Spinal cord (tissue), 10 donors: ENCODE data around the gene SEPTIN2. TPM values are rescaled to one million over a fixed set of nuclear protein-coding genes. Genes with fewer than 3 reads are reported as not detected.
"Not testable (repeated sequence)": the region's sequence is repeated elsewhere in the genome, so short reads cannot be mapped to it uniquely, and the experiment has no call there.

Experiments
- DNase-seq, 6 donors: peaks; one replicate each; pipeline versions ENCODE4 v3.0.0 to v3.0.0-alpha.2; 2013 to 2015; ENCODE audit warnings: low spot score in 6 of 6, low read depth in 4 of 6
- H3K27ac ChIP-seq: one replicate; pipeline ENCODE4 v1.5.1; 2013; ENCODE audit warnings: low read depth, low read length, control low read depth
- H3K27me3 ChIP-seq: one replicate; pipeline ENCODE4 v1.6.1; 2013; ENCODE audit warnings: low read length; ENCODE audit not compliant: control insufficient read depth, insufficient read depth
- H3K36me3 ChIP-seq: one replicate; pipeline ENCODE4 v1.6.1; 2013; ENCODE audit warnings: low read length; ENCODE audit not compliant: control insufficient read depth, insufficient read depth
- H3K4me1 ChIP-seq: one replicate; pipeline ENCODE4 v1.6.1; 2013; ENCODE audit warnings: low read length; ENCODE audit not compliant: control insufficient read depth, insufficient read depth
- H3K4me3 ChIP-seq: one replicate; pipeline ENCODE4 v1.5.1; 2013; ENCODE audit warnings: low read depth, low read length, control low read depth
- H3K9me3 ChIP-seq: one replicate; pipeline ENCODE4 v1.6.1; 2013; ENCODE audit warnings: low read length; ENCODE audit not compliant: control insufficient read depth, insufficient read depth
- WGBS: methylation state at CpG from one replicate; pipeline ENCODE4 v1.1.5; 2013; ENCODE audit warnings: missing lambda C conversion rate; ENCODE audit not compliant: insufficient coverage; 5-methylcytosine and 5-hydroxymethylcytosine counted together
- polyA plus RNA-seq, 2 donors: library from polyadenylated mRNA; unstranded; fragments of 120-200 nt; gene quantifications; one replicate each; pipeline ENCODE4 v1.2.1, GENCODE V29; 2013; ENCODE audit not compliant: insufficient read length in 2 of 2
- total RNA-seq, 2 donors: library from RNA; depleted of rRNA in 1 of 2; stranded (reverse); fragments of 120-200 nt in 1 of 2; fragments of >200 nt in 1 of 2; gene quantifications; one replicate each; pipeline versions ENCODE4 v1.2.3 to v1.2.4, GENCODE V29; 2013 to 2014
- donor health status: healthy.

The SEPTIN2 gene
- total and polyA plus RNA-seq, 4 donors: 460 to 582 (median 507) TPM

- H3K27me3 ChIP-seq, H3K9me3 ChIP-seq, DNase-seq, H3K27ac ChIP-seq, H3K4me3 ChIP-seq, H3K36me3 ChIP-seq: not testable (repeated sequence)
- WGBS: 83% methylated on average over 2 of the region's 6 CpGs
- peaks cover 13% of the 10 kb centered on the region for H3K4me1 ChIP-seq
Observed at GRCh38 chr2:241318830-241319229, 3.1 kb downstream of the SEPTIN2 start.

GRCh38 chr2:241320394-241320793, 4.7 kb downstream of the SEPTIN2 start:
- H3K27ac ChIP-seq: no peak overlapping the region
- H3K27me3 ChIP-seq: no peaks in the 10 kb centered on the region
- no peaks in the 10 kb centered on the region for H3K9me3 ChIP-seq
- peaks cover 13% of the 10 kb centered on the region for H3K4me1 ChIP-seq
- WGBS: 96% methylated on average over 4 of the region's 8 CpGs
- DNase-seq: no peak
- peaks cover 3% of the 10 kb centered on the region for H3K36me3 ChIP-seq
- no peak overlapping the region for H3K4me3 ChIP-seq

- no peak overlapping the region for H3K27ac ChIP-seq
- no CpG with 5 or more reads among the region's 1 CpG for WGBS
- H3K9me3 ChIP-seq: no peaks in the 10 kb centered on the region
- peaks cover 3% of the 10 kb centered on the region for H3K36me3 ChIP-seq
- H3K4me1 ChIP-seq: peaks cover 13% of the 10 kb centered on the region
- no peaks in the 10 kb centered on the region for H3K27me3 ChIP-seq
- H3K4me3 ChIP-seq: no peak overlapping the region
- no peak for DNase-seq
Observed at GRCh38 chr2:241321033-241321432, 5.3 kb downstream of the SEPTIN2 start.

- Histone ChIP-seq H3K27ac (no peak overlapping the region), H3K36me3 (peaks cover 7% of the 10 kb centered on the region), H3K4me3 (no peak overlapping the region), H3K9me3 (no peaks in the 10 kb centered on the region), H3K27me3 (no peaks in the 10 kb centered on the region), H3K4me1 (peaks cover 13% of the 10 kb centered on the region)
- 60% methylated on average over 1 of the region's 1 CpG for WGBS
- DNase-seq: no peak
Observed at GRCh38 chr2:241321886-241322285, 6.2 kb downstream of the SEPTIN2 start.

GRCh38 chr2:241323778-241324177, 8.1 kb downstream of the SEPTIN2 start:
- no peak for DNase-seq
- H3K27ac ChIP-seq: no peak overlapping the region
- no peaks in the 10 kb centered on the region for H3K9me3 ChIP-seq
- no peak overlapping the region for H3K4me3 ChIP-seq
- H3K27me3 ChIP-seq: no peaks in the 10 kb centered on the region
- WGBS: no CpG with 5 or more reads among the region's 5 CpGs
- peaks cover 10% of the 10 kb centered on the region for H3K4me1 ChIP-seq
- peaks cover 24% of the 10 kb centered on the region for H3K36me3 ChIP-seq

- no peak for DNase-seq
- Histone ChIP-seq H3K27ac (no peak overlapping the region), H3K36me3 (peaks cover 28% of the 10 kb centered on the region), H3K4me1 (peaks cover 6% of the 10 kb centered on the region), H3K9me3 (no peaks in the 10 kb centered on the region), H3K27me3 (no peaks in the 10 kb centered on the region), H3K4me3 (no peak overlapping the region)
Observed at GRCh38 chr2:241324775-241325174, 9.1 kb downstream of the SEPTIN2 start.

GRCh38 chr2:241325257-241325656, 9.5 kb downstream of the SEPTIN2 start:
- Histone ChIP-seq H3K36me3 (peaks cover 28% of the 10 kb centered on the region), H3K4me3 (no peak overlapping the region), H3K4me1 (peaks cover 5% of the 10 kb centered on the region), H3K27ac (no peak overlapping the region), H3K27me3 (no peaks in the 10 kb centered on the region), H3K9me3 (no peaks in the 10 kb centered on the region)
- DNase-seq: no peak
- 100% methylated on average over 1 of the region's 1 CpG for WGBS

GRCh38 chr2:241329669-241330615, 14.2 kb downstream of the SEPTIN2 start:
- H3K9me3 ChIP-seq: no peaks in the 10 kb centered on the region
- no peaks in the 10 kb centered on the region for H3K27me3 ChIP-seq
- no peak overlapping the region for H3K4me3 ChIP-seq
- peaks cover 36% of the 10 kb centered on the region for H3K36me3 ChIP-seq
- H3K4me1 ChIP-seq: no peaks in the 10 kb centered on the region
- no peak overlapping the region for H3K27ac ChIP-seq
- 97% methylated on average over 4 of the region's 11 CpGs for WGBS
- no peak for DNase-seq

- no peak for DNase-seq
- no peaks in the 10 kb centered on the region for H3K27me3 ChIP-seq
- no peak overlapping the region for H3K4me3 ChIP-seq
- peaks cover 36% of the 10 kb centered on the region for H3K36me3 ChIP-seq
- H3K9me3 ChIP-seq: no peaks in the 10 kb centered on the region
- H3K27ac ChIP-seq: no peak overlapping the region
- H3K4me1 ChIP-seq: no peaks in the 10 kb centered on the region
- 71% methylated on average over 1 of the region's 4 CpGs for WGBS
Observed at GRCh38 chr2:241330616-241330981, 14.9 kb downstream of the SEPTIN2 start.

GRCh38 chr2:241334813-241335212, 19.1 kb downstream of the SEPTIN2 start:
- no peaks in the 10 kb centered on the region for H3K9me3 ChIP-seq
- H3K36me3 ChIP-seq: peaks cover 28% of the 10 kb centered on the region
- H3K4me3 ChIP-seq: no peak overlapping the region
- no peaks in the 10 kb centered on the region for H3K4me1 ChIP-seq
- WGBS: no CpG with 5 or more reads among the region's 2 CpGs
- H3K27me3 ChIP-seq: no peaks in the 10 kb centered on the region
- no peak for DNase-seq
- H3K27ac ChIP-seq: no peak overlapping the region
